Measurements from ENCODE around the gene PTPN5. TPM values are rescaled to one million over a fixed set of nuclear protein-coding genes. Genes with fewer than 3 reads are reported as not detected.
A peak's percentile ranks its signal among the peaks of the same experiment; 100 is the strongest.

The PTPN5 gene
- total RNA-seq, 1 donor from 2014 or later = 0.47 TPM

DNA sequence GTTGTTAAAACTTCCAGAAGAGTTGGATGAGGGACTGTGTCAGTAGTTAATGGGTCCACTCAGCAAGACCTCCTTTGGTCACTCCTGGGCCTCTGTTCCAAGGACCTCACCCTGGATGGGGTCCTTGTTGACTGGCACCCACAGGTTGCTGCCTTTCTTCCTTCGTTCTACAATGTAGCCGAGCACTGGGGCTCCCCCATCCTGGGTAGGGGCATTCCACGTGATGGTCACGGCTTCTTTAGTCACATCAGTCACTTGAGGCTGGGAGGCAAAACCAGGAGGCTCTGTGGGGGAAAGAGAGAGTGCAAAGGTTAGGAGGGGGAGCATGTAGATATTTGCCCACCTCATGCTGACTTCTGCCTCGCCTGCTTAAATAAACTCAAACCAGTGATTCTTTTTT, 81.1 kb downstream of the PTPN5 start:
- H3K4me1 ChIP-seq = peaks cover 9% of the 10 kb centered on the region
- H3K27ac ChIP-seq (replicated peaks) = no peak overlapping the region
- H3K36me3 ChIP-seq = no peaks in the 10 kb centered on the region
- TF ChIP-seq, protein P1, sequence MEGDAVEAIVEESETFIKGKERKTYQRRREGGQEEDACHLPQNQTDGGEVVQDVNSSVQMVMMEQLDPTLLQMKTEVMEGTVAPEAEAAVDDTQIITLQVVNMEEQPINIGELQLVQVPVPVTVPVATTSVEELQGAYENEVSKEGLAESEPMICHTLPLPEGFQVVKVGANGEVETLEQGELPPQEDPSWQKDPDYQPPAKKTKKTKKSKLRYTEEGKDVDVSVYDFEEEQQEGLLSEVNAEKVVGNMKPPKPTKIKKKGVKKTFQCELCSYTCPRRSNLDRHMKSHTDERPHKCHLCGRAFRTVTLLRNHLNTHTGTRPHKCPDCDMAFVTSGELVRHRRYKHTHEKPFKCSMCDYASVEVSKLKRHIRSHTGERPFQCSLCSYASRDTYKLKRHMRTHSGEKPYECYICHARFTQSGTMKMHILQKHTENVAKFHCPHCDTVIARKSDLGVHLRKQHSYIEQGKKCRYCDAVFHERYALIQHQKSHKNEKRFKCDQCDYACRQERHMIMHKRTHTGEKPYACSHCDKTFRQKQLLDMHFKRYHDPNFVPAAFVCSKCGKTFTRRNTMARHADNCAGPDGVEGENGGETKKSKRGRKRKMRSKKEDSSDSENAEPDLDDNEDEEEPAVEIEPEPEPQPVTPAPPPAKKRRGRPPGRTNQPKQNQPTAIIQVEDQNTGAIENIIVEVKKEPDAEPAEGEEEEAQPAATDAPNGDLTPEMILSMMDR (IDR thresholded peaks at IDR 0.05; ENCODE audit: borderline replicate concordance) = no peak
- intact Hi-C loops (cut with micrococcal nuclease) = no loop called here
- H3K4me3 ChIP-seq = no peak overlapping the region
- no peaks in the 10 kb centered on the region for H3K27me3 ChIP-seq (ENCODE audit: low read depth)
- H3K9me3 ChIP-seq (replicated peaks) = no peaks in the 10 kb centered on the region
- no peak for DNase-seq

DNA sequence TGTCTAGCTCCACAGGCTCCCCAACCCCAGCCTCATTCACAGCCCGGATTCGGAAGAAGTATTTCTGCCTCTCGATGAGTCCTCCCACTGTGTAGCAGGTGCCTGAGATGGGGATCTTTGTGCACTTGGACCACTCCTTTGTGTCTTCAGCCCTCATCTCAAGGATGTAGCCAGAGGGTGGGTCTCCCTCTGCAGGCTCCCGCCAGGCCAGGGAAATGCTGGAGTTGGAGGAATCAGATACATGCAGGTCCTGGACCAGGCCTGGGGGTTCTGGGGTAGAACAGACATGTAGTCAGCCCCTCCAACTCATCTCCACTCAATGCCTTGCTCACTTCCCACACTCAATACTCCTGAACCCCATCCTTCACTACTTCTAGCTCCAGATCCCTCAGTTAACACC, 82.2 kb downstream of the PTPN5 start:
- H3K36me3 ChIP-seq = no peaks in the 10 kb centered on the region
- TF ChIP-seq, protein P1 (IDR thresholded peaks at IDR 0.05; ENCODE audit: borderline replicate concordance) = no peak
- no peaks in the 10 kb centered on the region for H3K27me3 ChIP-seq (ENCODE audit: low read depth)
- no peak for DNase-seq
- H3K27ac ChIP-seq (replicated peaks) = no peak overlapping the region
- H3K4me3 ChIP-seq = no peak overlapping the region
- H3K9me3 ChIP-seq (replicated peaks) = no peaks in the 10 kb centered on the region
- H3K4me1 ChIP-seq = peaks cover 20% of the 10 kb centered on the region
- intact Hi-C loops (cut with micrococcal nuclease) = no loop called here

DNA sequence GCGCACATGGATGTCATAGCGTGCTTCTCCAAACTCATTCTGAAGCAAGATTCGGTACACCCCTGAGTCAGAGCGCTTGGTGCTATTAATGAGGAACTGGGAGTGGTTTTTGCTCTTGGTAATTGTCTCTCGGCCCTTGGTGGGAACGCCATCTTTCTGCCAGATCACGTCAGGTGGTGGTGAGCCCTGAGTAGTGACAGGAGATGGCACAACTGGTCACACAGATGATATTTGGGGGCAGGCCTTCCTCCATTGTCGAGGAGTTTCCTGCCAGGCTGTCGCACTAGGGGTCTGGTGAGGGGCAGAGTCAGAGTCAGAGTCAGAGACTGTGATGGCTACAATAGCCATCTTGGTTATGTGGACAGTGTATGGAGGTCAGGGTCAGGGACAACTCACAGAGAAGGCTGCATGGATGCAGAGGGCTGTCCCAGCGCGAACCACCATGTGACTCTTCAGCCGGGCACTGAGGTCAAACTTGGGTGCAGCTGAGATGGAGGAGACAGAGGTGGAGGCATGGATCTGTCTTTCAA, 83.7 kb downstream of the PTPN5 start:
- no peak overlapping the region for H3K4me3 ChIP-seq
- no peaks in the 10 kb centered on the region for H3K27me3 ChIP-seq (ENCODE audit: low read depth)
- H3K9me3 ChIP-seq (replicated peaks) = no peaks in the 10 kb centered on the region
- no peak for DNase-seq
- no peak overlapping the region for H3K27ac ChIP-seq (replicated peaks)
- H3K4me1 ChIP-seq = peaks cover 35% of the 10 kb centered on the region
- intact Hi-C loops (cut with micrococcal nuclease) = no loop called here
- TF ChIP-seq, protein P1 (IDR thresholded peaks at IDR 0.05; ENCODE audit: borderline replicate concordance) = no peak
- H3K36me3 ChIP-seq = no peaks in the 10 kb centered on the region

DNA sequence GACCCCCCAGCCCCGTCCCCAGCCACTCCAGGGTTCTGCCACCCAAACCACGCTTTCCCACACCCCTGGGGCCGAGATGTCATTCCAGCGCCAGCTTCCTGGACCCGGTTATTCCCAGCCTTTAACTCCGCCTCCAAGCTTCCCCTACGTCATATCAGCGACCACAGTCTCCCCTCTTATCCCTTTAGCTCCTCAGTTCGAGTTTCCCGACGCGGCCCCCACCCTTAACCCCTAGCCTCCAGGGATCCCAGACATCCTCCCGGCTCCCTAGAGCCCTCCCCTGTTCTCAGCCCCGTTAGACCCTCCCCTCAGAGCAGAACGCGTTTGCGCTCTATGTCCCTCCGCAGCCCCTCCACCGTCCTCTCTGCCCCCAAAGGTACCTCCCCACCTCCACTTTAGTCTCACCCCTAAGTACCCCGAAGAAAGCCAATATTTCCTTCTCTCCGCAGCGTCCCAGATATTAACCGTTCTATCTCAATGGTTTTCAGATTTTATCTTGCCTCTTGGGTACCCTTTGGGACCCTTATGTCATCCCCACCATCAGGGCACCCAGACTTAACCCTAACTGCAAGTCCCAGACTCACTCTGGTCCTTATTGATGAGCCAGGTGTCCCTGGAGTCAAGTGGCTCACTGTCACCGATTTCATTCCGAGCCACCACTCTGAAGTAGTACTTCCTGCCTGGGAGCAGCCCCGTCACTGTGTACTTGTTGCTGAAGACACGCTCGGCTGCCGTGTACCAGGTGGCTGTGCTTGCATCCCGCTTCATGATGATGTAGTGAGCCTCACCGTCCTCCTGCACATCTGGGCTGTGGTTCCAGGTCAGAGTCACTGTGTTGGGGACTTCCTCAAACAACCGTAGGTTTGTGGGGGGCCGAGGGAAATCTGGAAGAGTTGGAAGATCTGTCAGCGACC, 85.0 kb downstream of the PTPN5 start:
- TF ChIP-seq, protein P1 (IDR thresholded peaks at IDR 0.05; ENCODE audit: borderline replicate concordance) = no peak
- H3K27ac ChIP-seq (replicated peaks) = peak overlapping the region; percentile 73
- intact Hi-C loops (cut with micrococcal nuclease) = no loop called here

DNA sequence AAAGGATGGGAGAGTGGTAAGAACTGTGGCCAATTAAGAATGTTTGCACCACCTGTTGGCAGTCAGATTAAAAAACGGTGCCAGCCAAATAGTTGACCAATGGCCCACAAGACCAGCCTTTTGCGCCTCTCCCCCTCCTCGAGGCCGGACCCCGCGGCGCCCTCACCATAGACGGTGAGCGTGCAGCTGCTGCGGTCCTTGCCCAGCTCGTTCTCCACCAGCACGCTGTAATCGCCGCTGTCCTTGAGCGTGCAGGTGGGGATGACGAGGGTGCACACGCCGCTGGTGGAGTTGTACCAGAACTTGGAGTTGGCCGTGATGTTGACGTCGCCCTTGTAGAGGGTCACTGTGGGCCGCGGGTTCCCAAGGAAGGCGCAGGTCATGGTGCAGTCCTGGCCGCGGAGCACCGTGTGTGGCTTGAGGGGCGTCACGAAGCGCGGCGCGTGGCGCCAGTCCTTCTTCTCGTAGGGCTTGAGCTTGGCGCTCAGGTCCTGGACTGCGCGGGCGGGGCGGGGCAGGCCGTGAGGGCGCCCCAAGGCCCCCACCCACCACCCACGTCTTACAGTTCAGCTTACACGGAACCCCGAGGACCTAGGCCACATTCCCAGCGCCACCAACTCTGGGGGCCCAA, 85.8 kb downstream of the PTPN5 start:
- peak; percentile 36 for DNase-seq
- H3K4me1 ChIP-seq = peaks cover 57% of the 10 kb centered on the region
- intact Hi-C loops (cut with micrococcal nuclease) = no loop called here
- H3K27ac ChIP-seq (replicated peaks) = peak overlapping the region; percentile 73
- peak overlapping the region; percentile 74 for H3K4me3 ChIP-seq
- H3K9me3 ChIP-seq (replicated peaks) = no peaks in the 10 kb centered on the region
- H3K27me3 ChIP-seq (ENCODE audit: low read depth) = no peaks in the 10 kb centered on the region
- TF ChIP-seq, protein P1 (IDR thresholded peaks at IDR 0.05; ENCODE audit: borderline replicate concordance) = no peak
- peaks cover 12% of the 10 kb centered on the region for H3K36me3 ChIP-seq

More for the DNA sequence above, 85.0 kb downstream of the PTPN5 start:
- H3K9me3 ChIP-seq (replicated peaks) = no peaks in the 10 kb centered on the region
- peaks cover 5% of the 10 kb centered on the region for H3K36me3 ChIP-seq
- peak; percentile 57 for DNase-seq
- H3K4me1 ChIP-seq = peaks cover 48% of the 10 kb centered on the region
- no peaks in the 10 kb centered on the region for H3K27me3 ChIP-seq (ENCODE audit: low read depth)
- H3K4me3 ChIP-seq = peak overlapping the region; percentile 74
